Transverse colon (tissue), 4 donors: ENCODE results near the gene VAX1. TPM values are rescaled to one million over a fixed set of nuclear protein-coding genes. Genes with fewer than 3 reads are reported as not detected.
"Not testable (repeated sequence)": the region's sequence is repeated elsewhere in the genome, so short reads cannot be mapped to it uniquely, and the experiment has no call there.

Experiments used
- DNase-seq: peaks from one replicate; pipeline ENCODE4 v3.0.0-alpha.2; 2019
- H3K27ac ChIP-seq, 4 donors: fragments of 200-600 bp; sonication (generic); 2 replicates each; pipeline ENCODE4 v1.5.1; 2016 to 2018; ENCODE audit warnings: inconsistent platforms in 4 of 4
- H3K27me3 ChIP-seq: fragments of 200-600 bp; sonication (generic); 2 replicates; pipeline ENCODE4 v1.5.1; 2017; ENCODE audit warnings: inconsistent platforms
- H3K36me3 ChIP-seq, 4 donors: fragments of 200-600 bp; sonication (generic); 2 replicates each; pipeline ENCODE4 v1.5.1; 2017 to 2019; ENCODE audit warnings: inconsistent platforms in 4 of 4
- H3K4me1 ChIP-seq, 4 donors: fragments of 200-600 bp; sonication (generic); 2 replicates each; pipeline ENCODE4 v1.5.1; 2017 to 2020; ENCODE audit warnings: inconsistent platforms in 4 of 4
- H3K4me3 ChIP-seq, 4 donors: fragments of 200-600 bp; sonication (generic); 1 replicate in 1 of 4; 2 replicates in 3 of 4; pipeline versions ENCODE4 v1.5.1 to v1.6.1; 2017 to 2019; ENCODE audit warnings: inconsistent platforms in 4 of 4
- H3K9me3 ChIP-seq, 2 donors: fragments of 200-600 bp; sonication (generic); 2 replicates each; pipeline ENCODE4 v1.5.1; 2017 to 2019; ENCODE audit warnings: inconsistent platforms in 2 of 2
- CTCF ChIP-seq, 5 experiments: fragments of 200-600 bp in 3 of 5; fragments of 450-650 bp in 2 of 5; sonication (generic) in 3 of 5; IDR thresholded peaks; 1 replicate in 2 of 5; 2 replicates in 3 of 5; pipeline ENCODE4 v1.5.1; 2016 to 2017; ENCODE audit warnings: antibody characterized with exemption in 5 of 5, inconsistent platforms in 3 of 5, mild to moderate bottlenecking in 2 of 5, moderate library complexity in 1 of 5
- EP300 ChIP-seq: sonication (generic); formaldehyde crosslinking; IDR thresholded peaks from one replicate; pipeline ENCODE4 v1.6.1; 2017; ENCODE audit warnings: antibody characterized with exemption, low read depth
- POLR2A ChIP-seq: fragments of 450-650 bp; IDR thresholded peaks from one replicate; pipeline ENCODE4 v1.6.1; 2016; ENCODE audit warnings: antibody characterized with exemption, mild to moderate bottlenecking, moderate library complexity
- POLR2AphosphoS5 ChIP-seq, 3 donors: sonication (generic); formaldehyde crosslinking; IDR thresholded peaks; one replicate each; pipeline ENCODE4 v1.6.1; 2016; ENCODE audit warnings: antibody characterized with exemption in 3 of 3
- WGBS, 2 donors: methylation state at CpG; one replicate each; pipeline ENCODE4 v1.1.5; 2018; ENCODE audit warnings: low coverage in 1 of 2; 5-methylcytosine and 5-hydroxymethylcytosine counted together
- in situ Hi-C, 4 donors: fragments of 200-750 bp; cut with MboI; loops; one replicate each; pipeline versions ENCODE4 v1.15.0 to v1.15.1; 2017; ENCODE audit warnings: low sequenced_read_pairs in 3 of 4, low pct_ligation_motif_present in 1 of 4, low pct_unique_long_range_greater_than_20kb in 1 of 4
- intact Hi-C: fragments of 100-400 bp; cut with DNase I; formaldehyde crosslinking; loops from one replicate; pipeline ENCODE4 v1.15.1; 2023; ENCODE audit warnings: low total_unique reads
- total RNA-seq, 4 donors: library from RNA; depleted of rRNA; stranded (reverse); fragments of >200 nt; gene quantifications; one replicate each; pipeline ENCODE4 v1.1.0, GENCODE V29; 2016

Gene VAX1, protein sequence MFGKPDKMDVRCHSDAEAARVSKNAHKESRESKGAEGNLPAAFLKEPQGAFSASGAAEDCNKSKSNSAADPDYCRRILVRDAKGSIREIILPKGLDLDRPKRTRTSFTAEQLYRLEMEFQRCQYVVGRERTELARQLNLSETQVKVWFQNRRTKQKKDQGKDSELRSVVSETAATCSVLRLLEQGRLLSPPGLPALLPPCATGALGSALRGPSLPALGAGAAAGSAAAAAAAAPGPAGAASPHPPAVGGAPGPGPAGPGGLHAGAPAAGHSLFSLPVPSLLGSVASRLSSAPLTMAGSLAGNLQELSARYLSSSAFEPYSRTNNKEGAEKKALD
- not detected for total RNA-seq

DNA sequence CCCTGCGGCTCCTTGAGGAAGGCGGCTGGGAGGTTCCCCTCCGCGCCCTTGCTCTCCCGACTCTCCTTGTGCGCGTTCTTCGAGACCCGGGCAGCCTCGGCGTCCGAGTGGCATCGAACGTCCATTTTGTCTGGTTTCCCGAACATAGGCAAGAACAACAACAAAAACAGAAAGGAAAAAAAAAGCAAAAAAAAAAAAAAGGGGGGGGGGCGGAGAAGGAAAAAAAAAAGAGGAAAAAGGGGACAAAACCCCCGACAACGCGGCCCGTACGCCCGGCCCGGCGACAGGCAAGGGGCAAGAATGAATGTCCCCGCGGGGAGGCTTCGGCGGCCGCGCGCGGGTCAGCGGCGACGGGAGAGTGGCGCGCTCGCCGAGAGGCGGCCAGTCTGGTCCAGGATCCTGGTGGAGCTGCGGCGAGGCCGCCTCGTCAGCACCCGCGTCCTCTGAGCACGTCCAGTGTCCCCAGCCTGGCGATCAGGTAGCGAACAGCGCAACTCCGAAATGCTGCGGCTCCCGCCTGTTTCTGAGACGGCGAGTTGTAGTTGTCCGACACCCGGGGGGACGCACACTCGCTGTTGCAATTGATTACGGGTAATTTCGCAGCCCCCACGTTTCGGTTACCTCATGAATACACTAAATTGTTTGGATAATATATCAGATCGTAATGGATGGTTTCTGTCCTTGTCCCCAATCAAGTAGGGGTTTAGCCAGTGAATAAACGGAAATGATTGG is at the start of gene VAX1:
TSS of gene VAX1 (minus strand) at position 360 of the 732 bp plus-strand sequence. CDS start at position 146, 214 bp downstream.
- no peak for TF ChIP-seq POLR2A
- no peak for TF ChIP-seq CTCF (IDR thresholded peaks at IDR 0.05)
- no peak within 1 kb of the TSS for H3K27ac ChIP-seq
- peak within 1 kb of the TSS in 3 of 4 donors; percentile 13 to 53 (median 29) for H3K4me3 ChIP-seq
- no peaks in the 10 kb centered on the region for H3K36me3 ChIP-seq
- H3K9me3 ChIP-seq: no peaks in the 10 kb centered on the region
- peaks cover 98% of the 10 kb centered on the region for H3K27me3 ChIP-seq
- 7 to 19% methylated on average over 21 to 64 of the region's 65 CpGs for WGBS, 2 donors
- DNase-seq: no peak
- intact Hi-C loops (no loop called here), in situ Hi-C loops (no loop called here)
- peaks cover 6 to 36% (median 30%) of the 10 kb centered on the region in 4 donors for H3K4me1 ChIP-seq

- no peaks in the 10 kb centered on the region for H3K36me3 ChIP-seq
- WGBS, 2 donors: 56 to 57% methylated on average over 4 of the region's 4 CpGs
- no peaks in the 10 kb centered on the region for H3K4me1 ChIP-seq
- no peaks in the 10 kb centered on the region for H3K9me3 ChIP-seq
- H3K27me3 ChIP-seq: peaks cover 8% of the 10 kb centered on the region
- intact Hi-C loops: no loop called here
- no peak overlapping the region for H3K4me3 ChIP-seq
- no peak overlapping the region for H3K27ac ChIP-seq
- in situ Hi-C loops: no loop called here
- DNase-seq: no peak
- TF ChIP-seq EP300 (no peak), CTCF (IDR thresholded peaks at IDR 0.05) (no peak), POLR2A (no peak), POLR2AphosphoS5 (IDR thresholded peaks at IDR 0.05) (no peak)
Measured at GRCh38 chr10:117186832-117187615, 49.0 kb upstream of the VAX1 start.

DNA sequence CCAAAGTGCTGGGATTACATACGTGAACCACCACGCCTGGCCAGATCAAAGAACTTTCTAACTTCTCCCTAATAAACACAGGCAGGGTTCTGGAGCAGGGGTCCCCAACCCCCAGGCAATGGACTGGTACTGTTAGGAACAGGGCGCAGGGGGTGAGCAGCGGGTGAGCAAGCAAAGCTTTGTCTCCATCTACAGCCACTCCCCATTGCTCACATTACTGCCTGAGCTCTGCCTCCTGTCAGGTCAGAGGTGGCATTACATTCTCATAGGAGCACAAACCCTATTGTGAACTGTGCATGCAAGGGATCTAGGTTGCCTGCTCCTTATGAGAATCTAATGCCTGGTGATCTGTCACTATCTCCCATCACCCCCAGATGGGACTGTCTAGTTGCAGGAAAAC is 47.7 kb upstream of the VAX1 start:
- in situ Hi-C loops, intact Hi-C loops, H3K4me1 ChIP-seq, H3K9me3 ChIP-seq, H3K36me3 ChIP-seq, H3K27ac ChIP-seq, DNase-seq, H3K4me3 ChIP-seq: not testable (repeated sequence)
- H3K27me3 ChIP-seq: peaks cover 14% of the 10 kb centered on the region
- WGBS, 2 donors: 95% methylated on average over 4 of the region's 4 CpGs; no CpG with 5 or more reads in 1 of the 2 donors

GRCh38 chr10:117184821-117185220 is 46.8 kb upstream of the VAX1 start:
- in situ Hi-C loops: no loop called here
- H3K4me3 ChIP-seq: no peak overlapping the region
- no peak overlapping the region for H3K27ac ChIP-seq
- no peaks in the 10 kb centered on the region for H3K9me3 ChIP-seq
- intact Hi-C loops: no loop called here
- no peaks in the 10 kb centered on the region for H3K36me3 ChIP-seq
- peaks cover 23% of the 10 kb centered on the region for H3K27me3 ChIP-seq
- TF ChIP-seq EP300 (no peak), POLR2A (no peak)
- no peaks in the 10 kb centered on the region for H3K4me1 ChIP-seq
- WGBS, 2 donors: 71 to 83% methylated on average over 1 to 3 of the region's 3 CpGs
- DNase-seq: no peak

DNA sequence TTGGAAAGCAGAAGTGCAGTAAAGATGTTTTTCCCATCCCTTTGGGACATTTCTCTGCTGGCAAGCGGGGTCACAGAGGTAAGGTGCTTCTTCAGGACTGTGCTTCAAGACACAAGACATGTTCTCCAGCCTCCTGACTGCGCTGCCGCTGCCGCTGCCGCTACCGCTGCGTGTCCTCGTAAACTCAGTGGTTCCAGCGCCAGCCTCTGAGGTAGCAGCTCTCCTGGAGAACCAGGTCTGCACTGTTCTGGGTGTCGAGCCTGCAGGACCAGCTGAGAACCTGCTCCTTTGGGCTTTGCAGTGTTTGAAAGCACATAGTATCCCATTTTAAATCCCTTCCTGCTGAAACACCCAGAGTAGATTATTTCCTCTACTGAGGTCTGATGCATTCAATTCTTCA is 46.2 kb upstream of the VAX1 start:
- TF ChIP-seq POLR2AphosphoS5 (IDR thresholded peaks at IDR 0.05) (no peak), CTCF (IDR thresholded peaks at IDR 0.05) (no peak), EP300 (no peak), POLR2A (no peak)
- intact Hi-C loops (no loop called here), in situ Hi-C loops (no loop called here)
- Histone ChIP-seq H3K4me3 (no peak overlapping the region), H3K36me3 (no peaks in the 10 kb centered on the region), H3K9me3 (no peaks in the 10 kb centered on the region), H3K4me1 (no peaks in the 10 kb centered on the region), H3K27ac (no peak overlapping the region), H3K27me3 (peaks cover 29% of the 10 kb centered on the region)
- DNase-seq: no peak
- WGBS, 2 donors: 87% methylated on average over 10 of the region's 10 CpGs; no CpG with 5 or more reads in 1 of the 2 donors
